Neuronal stem cell (in vitro differentiated cells): ENCODE results near the gene CER1.

Experiments
- DNase-seq: peaks from one replicate; pipeline ENCODE4 v3.0.0-alpha.2; 2013; ENCODE audit warnings: low spot score
- H2AFZ ChIP-seq: one replicate; pipeline ENCODE4 v1.6.1; 2013; ENCODE audit warnings: mild to moderate bottlenecking, low read length, inconsistent platforms
- H2AK5ac ChIP-seq: 2 replicates; pipeline ENCODE4 v1.6.1; 2013; ENCODE audit warnings: low read depth, mild to moderate bottlenecking, inconsistent platforms, low read length, moderate library complexity, mixed read lengths
- H2BK120ac ChIP-seq: 2 replicates; pipeline ENCODE4 v1.6.1; 2013; ENCODE audit warnings: low read depth, mild to moderate bottlenecking, inconsistent platforms, low read length, moderate library complexity, mixed read lengths
- H2BK12ac ChIP-seq: one replicate; pipeline ENCODE4 v1.6.1; 2013; ENCODE audit warnings: low read length, inconsistent platforms
- H2BK15ac ChIP-seq: 2 replicates; pipeline ENCODE4 v1.6.1; 2013; ENCODE audit warnings: mild to moderate bottlenecking, low read length, inconsistent platforms, mixed read lengths
- H2BK5ac ChIP-seq: one replicate; pipeline ENCODE4 v1.6.1; 2013; ENCODE audit warnings: inconsistent platforms, mild to moderate bottlenecking, low read length, moderate library complexity
- H3K14ac ChIP-seq: one replicate; pipeline ENCODE4 v1.6.1; 2013; ENCODE audit warnings: low read length, inconsistent platforms
- H3K18ac ChIP-seq: 2 replicates; pipeline ENCODE4 v1.6.1; 2013; ENCODE audit warnings: low read length, inconsistent platforms
- H3K23ac ChIP-seq: 2 replicates; pipeline ENCODE4 v1.6.1; 2013; ENCODE audit warnings: low read depth, mild to moderate bottlenecking, mixed read lengths, low read length, inconsistent platforms; ENCODE audit not compliant: poor library complexity
- H3K27ac ChIP-seq: replicated peaks from 3 replicates; pipeline ENCODE4 v1.5.1; 2013; ENCODE audit warnings: low read length, inconsistent platforms
- H3K27me3 ChIP-seq, 3 experiments: 2 replicates each; pipeline ENCODE4 v1.6.1; 2013; ENCODE audit warnings: low read length in 3 of 3, mild to moderate bottlenecking in 2 of 3, inconsistent platforms in 1 of 3, low read depth in 1 of 3, mixed read lengths in 1 of 3, moderate library complexity in 1 of 3; ENCODE audit not compliant: control insufficient read depth in 3 of 3, insufficient read depth in 3 of 3
- H3K36me3 ChIP-seq, 2 donors: replicated peaks in 1 of 2; 2 replicates each; pipeline ENCODE4 v1.6.1; 2013; ENCODE audit warnings: low read length in 2 of 2; ENCODE audit not compliant: control insufficient read depth in 2 of 2, insufficient read depth in 2 of 2
- H3K4ac ChIP-seq: 2 replicates; pipeline ENCODE4 v1.6.1; 2013; ENCODE audit warnings: inconsistent platforms, mild to moderate bottlenecking, low read length, moderate library complexity
- H3K4me1 ChIP-seq, 2 donors: 1 replicate in 1 of 2; 2 replicates in 1 of 2; pipeline ENCODE4 v1.6.1; 2013; ENCODE audit warnings: low read length in 2 of 2, low read depth in 1 of 2; ENCODE audit not compliant: control insufficient read depth in 2 of 2, insufficient read depth in 1 of 2
- H3K4me2 ChIP-seq: one replicate; pipeline ENCODE4 v1.6.1; 2013; ENCODE audit warnings: mild to moderate bottlenecking, low read length, inconsistent platforms; ENCODE audit not compliant: insufficient read depth, poor library complexity, severe bottlenecking
- H3K4me3 ChIP-seq, 2 donors: 2 replicates each; pipeline ENCODE4 v1.5.1; 2013; ENCODE audit warnings: low read length in 2 of 2, mild to moderate bottlenecking in 2 of 2, inconsistent platforms in 1 of 2, moderate library complexity in 1 of 2
- H3K79me1 ChIP-seq: one replicate; pipeline ENCODE4 v1.6.1; 2013; ENCODE audit warnings: low read depth, mild to moderate bottlenecking, inconsistent platforms, low read length, moderate library complexity
- H3K9ac ChIP-seq: one replicate; pipeline ENCODE4 v1.6.1; 2013; ENCODE audit warnings: mild to moderate bottlenecking, low read depth, low read length, inconsistent platforms; ENCODE audit not compliant: poor library complexity
- H3K9me3 ChIP-seq, 2 donors: replicated peaks in 1 of 2; 2 replicates each; pipeline versions ENCODE3 to v1.6.1; 2013; ENCODE audit warnings: low read length in 2 of 2, mild to moderate bottlenecking in 2 of 2, inconsistent platforms in 1 of 2, low read depth in 1 of 2, mixed read lengths in 1 of 2, moderate library complexity in 1 of 2; ENCODE audit not compliant: control insufficient read depth in 2 of 2, insufficient read depth in 1 of 2
- H4K8ac ChIP-seq: one replicate; pipeline ENCODE4 v1.6.1; 2013; ENCODE audit warnings: low read depth, mild to moderate bottlenecking, inconsistent platforms, low read length, moderate library complexity
- H4K91ac ChIP-seq: one replicate; pipeline ENCODE4 v1.6.1; 2013; ENCODE audit warnings: low read length, low read depth, mild to moderate bottlenecking, inconsistent platforms; ENCODE audit not compliant: poor library complexity
- WGBS, 2 donors: extraction: QIAGEN DNeasy Blood & Tissue Kit; methylation state at CpG; one replicate each; pipeline ENCODE4 v1.1.7; 2013; ENCODE audit warnings: missing lambda C conversion rate in 2 of 2, mixed read lengths in 1 of 2; ENCODE audit not compliant: insufficient read length in 2 of 2, insufficient replicate concordance in 1 of 2; ENCODE audit errors: extremely low coverage in 2 of 2; 5-methylcytosine and 5-hydroxymethylcytosine counted together

CER1 gene

GRCh38 chr9:14678776-14679175 lies 43.8 kb downstream of the CER1 start:
- H2BK120ac ChIP-seq: no peak overlapping the region
- H4K91ac ChIP-seq: no peak overlapping the region
- no peak overlapping the region for H2AK5ac ChIP-seq
- H3K9me3 ChIP-seq: peaks cover 0 to 4% of the 10 kb centered on the region in 2 donors
- H3K14ac ChIP-seq: no peak overlapping the region
- H3K27me3 ChIP-seq: no peaks in the 10 kb centered on the region
- H3K23ac ChIP-seq: no peak overlapping the region
- H3K27ac ChIP-seq: no peak overlapping the region
- H4K8ac ChIP-seq: no peak overlapping the region
- no peak overlapping the region for H3K4ac ChIP-seq
- no CpG with 5 or more reads among the region's 3 CpGs for WGBS, 2 donors
- no peak overlapping the region for H3K9ac ChIP-seq
- H3K18ac ChIP-seq: no peak overlapping the region
- H3K4me3 ChIP-seq: no peak overlapping the region
- no peak overlapping the region for H3K4me2 ChIP-seq
- H3K4me1 ChIP-seq: no peaks in the 10 kb centered on the region
- no peak overlapping the region for H2BK12ac ChIP-seq
- H2BK15ac ChIP-seq: no peak overlapping the region
- no peak overlapping the region for H2AFZ ChIP-seq
- H2BK5ac ChIP-seq: no peak overlapping the region
- H3K36me3 ChIP-seq: peaks cover 1 to 26% of the 10 kb centered on the region in 2 donors
- H3K79me1 ChIP-seq: no peaks in the 10 kb centered on the region
- no peak for DNase-seq

DNA sequence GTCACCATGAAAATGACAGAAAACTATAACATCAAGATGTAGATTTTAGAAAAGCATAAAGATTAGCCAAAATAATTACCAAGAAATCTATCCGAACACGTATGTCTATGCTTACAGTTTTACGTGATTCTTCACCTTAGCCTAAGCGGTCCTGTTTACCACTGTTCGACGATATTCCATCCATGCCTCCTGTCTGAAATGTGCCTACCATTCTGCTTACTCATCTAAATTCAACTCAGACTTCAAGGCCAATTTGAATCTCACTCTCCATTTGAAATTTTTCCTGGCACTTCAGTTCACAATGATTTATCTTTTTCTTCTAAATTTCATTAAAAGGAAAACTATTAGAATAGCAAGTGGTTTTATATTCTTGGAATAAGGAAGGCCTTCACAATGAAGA lies 44.7 kb downstream of the CER1 start:
- Histone ChIP-seq H3K27me3 (no peaks in the 10 kb centered on the region), H3K27ac (no peak overlapping the region), H3K79me1 (no peaks in the 10 kb centered on the region), H2BK15ac (no peak overlapping the region), H3K14ac (no peak overlapping the region), H3K36me3 (peaks cover 1 to 27% of the 10 kb centered on the region in 2 donors), H3K18ac (no peak overlapping the region), H3K9ac (no peak overlapping the region), H3K23ac (no peak overlapping the region), H2BK5ac (no peak overlapping the region), H4K8ac (no peak overlapping the region), H2BK120ac (no peak overlapping the region), H2BK12ac (no peak overlapping the region), H3K4me2 (no peak overlapping the region), H4K91ac (no peak overlapping the region), H3K4me3 (no peak overlapping the region), H2AK5ac (no peak overlapping the region), H3K9me3 (peaks cover 0 to 4% of the 10 kb centered on the region in 2 donors), H3K4me1 (no peaks in the 10 kb centered on the region), H2AFZ (no peak overlapping the region), H3K4ac (no peak overlapping the region)
- no peak for DNase-seq
- no CpG with 5 or more reads among the region's 6 CpGs for WGBS, 2 donors

- Histone ChIP-seq H3K4me3 (no peak overlapping the region), H2BK120ac (no peak overlapping the region), H3K4ac (no peak overlapping the region), H3K18ac (no peak overlapping the region), H4K8ac (no peak overlapping the region), H2AK5ac (no peak overlapping the region), H4K91ac (no peak overlapping the region), H2BK12ac (no peak overlapping the region), H3K9me3 (peaks cover 0 to 4% of the 10 kb centered on the region in 2 donors), H3K14ac (no peak overlapping the region), H2BK15ac (no peak overlapping the region), H3K4me1 (no peaks in the 10 kb centered on the region), H3K27ac (no peak overlapping the region), H3K36me3 (peaks cover 1 to 31% of the 10 kb centered on the region in 2 donors), H3K9ac (no peak overlapping the region), H2BK5ac (no peak overlapping the region), H3K27me3 (no peaks in the 10 kb centered on the region), H3K23ac (no peak overlapping the region), H2AFZ (no peak overlapping the region), H3K79me1 (no peaks in the 10 kb centered on the region), H3K4me2 (no peak overlapping the region)
- DNase-seq: no peak
- no CpG with 5 or more reads among the region's 2 CpGs for WGBS, 2 donors
Measured at GRCh38 chr9:14677396-14677795, 45.1 kb downstream of the CER1 start.

DNA sequence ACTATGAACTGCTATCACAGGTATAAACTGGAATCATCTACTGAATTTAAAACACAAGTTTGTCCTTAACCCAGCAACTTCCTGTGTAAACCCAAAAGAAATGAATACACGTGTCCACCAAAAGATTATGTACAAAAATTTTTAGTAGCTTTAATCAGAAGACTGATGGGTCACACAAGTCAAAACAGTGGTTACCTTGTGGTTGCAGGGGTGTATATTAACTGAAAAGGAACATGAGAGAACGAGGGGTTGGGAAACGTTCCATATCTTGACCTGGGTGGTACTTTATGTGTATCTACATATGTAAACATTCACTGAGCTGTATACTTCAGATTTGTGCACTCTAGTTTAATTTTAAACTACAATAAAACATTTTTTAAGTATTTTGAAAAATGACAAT lies 47.9 kb downstream of the CER1 start:
- Histone ChIP-seq H3K4me3 (no peak overlapping the region), H2BK120ac (no peak overlapping the region), H2BK15ac (no peak overlapping the region), H2AFZ (no peak overlapping the region), H3K14ac (no peak overlapping the region), H3K9ac (no peak overlapping the region), H3K4me1 (no peaks in the 10 kb centered on the region), H3K23ac (no peak overlapping the region), H3K79me1 (no peaks in the 10 kb centered on the region), H3K27ac (no peak overlapping the region), H2AK5ac (no peak overlapping the region), H2BK12ac (no peak overlapping the region), H4K91ac (no peak overlapping the region), H3K18ac (no peak overlapping the region), H3K9me3 (peaks cover 0 to 8% of the 10 kb centered on the region in 2 donors), H3K4me2 (no peak overlapping the region), H4K8ac (no peak overlapping the region), H3K27me3 (no peaks in the 10 kb centered on the region), H2BK5ac (no peak overlapping the region), H3K36me3 (peaks cover 1 to 49% of the 10 kb centered on the region in 2 donors), H3K4ac (no peak overlapping the region)
- WGBS, 2 donors: no CpG with 5 or more reads among the region's 3 CpGs
- DNase-seq: no peak
